DND-41 (cell line): ENCODE measurements around the gene SLC26A2.

Experiments
- ATAC-seq: fragments of 200-7000 bp; cut with Tn5 transposase; 3 replicates; pipeline ENCODE4 v1.9.1; 2021; ENCODE audit warnings: low read depth; ENCODE audit not compliant: insufficient read depth
- DNase-seq: peaks from one replicate; pipeline ENCODE4 v3.0.0-alpha.2; 2020
- H2AFZ ChIP-seq: 2 replicates; pipeline ENCODE4 v1.6.0; 2012; ENCODE audit warnings: low read depth, low read length
- H3K27ac ChIP-seq: 2 replicates; pipeline ENCODE4 v1.5.1; 2012; ENCODE audit warnings: low read length, inconsistent platforms
- H3K27me3 ChIP-seq: fragments of 200-600 bp; sonication (generic); 2 replicates; pipeline ENCODE4 v1.6.0; 2012; ENCODE audit warnings: low read length, mild to moderate bottlenecking, inconsistent platforms; ENCODE audit not compliant: insufficient read depth, poor library complexity
- H3K36me3 ChIP-seq: 2 replicates; pipeline ENCODE4 v1.5.1; 2012; ENCODE audit warnings: low read length, inconsistent platforms; ENCODE audit not compliant: insufficient read depth
- H3K4me1 ChIP-seq: 2 replicates; pipeline ENCODE4 v1.5.1; 2012; ENCODE audit warnings: mild to moderate bottlenecking, low read length; ENCODE audit not compliant: insufficient read depth
- H3K4me2 ChIP-seq: 2 replicates; pipeline ENCODE4 v1.6.0; 2012; ENCODE audit warnings: mild to moderate bottlenecking, moderate library complexity, low read length, inconsistent platforms; ENCODE audit not compliant: insufficient read depth
- H3K4me3 ChIP-seq, 2 experiments: fragments of 200-600 bp in 1 of 2; shearing (Covaris generic) in 1 of 2; 2 replicates each; pipeline ENCODE4 v1.5.1; 2012 to 2016; ENCODE audit warnings: inconsistent platforms in 2 of 2, low read length in 2 of 2, mild to moderate bottlenecking in 2 of 2, low read depth in 1 of 2, moderate library complexity in 1 of 2
- H3K79me2 ChIP-seq: 2 replicates; pipeline ENCODE4 v1.6.0; 2012; ENCODE audit warnings: low read length, inconsistent platforms; ENCODE audit not compliant: insufficient read depth
- H3K9ac ChIP-seq: 2 replicates; pipeline ENCODE4 v1.6.0; 2012; ENCODE audit warnings: low read depth, mild to moderate bottlenecking, inconsistent platforms, low read length, moderate library complexity
- H3K9me3 ChIP-seq: 2 replicates; pipeline ENCODE4 v1.5.1; 2012; ENCODE audit warnings: low read length, moderate library complexity, mild to moderate bottlenecking, inconsistent platforms; ENCODE audit not compliant: insufficient read depth, severe bottlenecking
- H4K20me1 ChIP-seq: 2 replicates; pipeline ENCODE4 v1.6.0; 2012; ENCODE audit warnings: low read length; ENCODE audit not compliant: insufficient read depth
- CTCF ChIP-seq: IDR thresholded peaks from 2 replicates; pipeline ENCODE4 v1.5.1; 2012; ENCODE audit warnings: borderline replicate concordance, low read length, moderate library complexity, mild to moderate bottlenecking; ENCODE audit not compliant: poor library complexity, severe bottlenecking; ENCODE audit errors: extremely low read depth
- EZH2 ChIP-seq: IDR thresholded peaks from 3 replicates; pipeline ENCODE4 v1.6.1; 2012; ENCODE audit warnings: borderline replicate concordance, low read depth, mild to moderate bottlenecking, moderate library complexity, low read length, inconsistent platforms; ENCODE audit not compliant: severe bottlenecking

The SLC26A2 gene

GRCh38 chr5:149913436-149914419 lies 46.8 kb upstream of the SLC26A2 start:
- no peak overlapping the region for H3K9ac ChIP-seq
- H3K27me3 ChIP-seq, result peaks cover 27% of the 10 kb centered on the region
- H3K9me3 ChIP-seq, result no peaks in the 10 kb centered on the region
- H3K79me2 ChIP-seq, result no peaks in the 10 kb centered on the region
- ATAC-seq (no peak), DNase-seq (no peak)
- H3K4me3 ChIP-seq, result no peak overlapping the region
- no peaks in the 10 kb centered on the region for H3K4me1 ChIP-seq
- no peaks in the 10 kb centered on the region for H3K36me3 ChIP-seq
- no peaks in the 10 kb centered on the region for H4K20me1 ChIP-seq
- no peak overlapping the region for H3K4me2 ChIP-seq
- no peak overlapping the region for H2AFZ ChIP-seq
- no peak overlapping the region for H3K27ac ChIP-seq
- TF ChIP-seq CTCF (no peak), EZH2 (no peak)

- TF ChIP-seq EZH2 (no peak), CTCF (no peak)
- Histone ChIP-seq H3K4me3 (no peak overlapping the region), H3K9ac (no peak overlapping the region), H3K36me3 (no peaks in the 10 kb centered on the region), H3K27me3 (peaks cover 22% of the 10 kb centered on the region), H3K79me2 (no peaks in the 10 kb centered on the region), H3K4me1 (no peaks in the 10 kb centered on the region), H3K27ac (no peak overlapping the region), H3K4me2 (no peak overlapping the region), H2AFZ (no peak overlapping the region), H4K20me1 (no peaks in the 10 kb centered on the region), H3K9me3 (no peaks in the 10 kb centered on the region)
- no peak for ATAC-seq
- no peak for DNase-seq
Observed at GRCh38 chr5:149915392-149916260, 44.9 kb upstream of the SLC26A2 start.

GRCh38 chr5:149916334-149917072 lies 44.1 kb upstream of the SLC26A2 start:
- ATAC-seq (no peak), DNase-seq (no peak)
- TF ChIP-seq CTCF (no peak), EZH2 (no peak)
- Histone ChIP-seq H2AFZ (no peak overlapping the region), H3K27me3 (peaks cover 22% of the 10 kb centered on the region), H3K4me1 (no peaks in the 10 kb centered on the region), H3K36me3 (no peaks in the 10 kb centered on the region), H3K4me3 (no peak overlapping the region), H3K9ac (no peak overlapping the region), H3K79me2 (no peaks in the 10 kb centered on the region), H3K27ac (no peak overlapping the region), H3K9me3 (no peaks in the 10 kb centered on the region), H4K20me1 (no peaks in the 10 kb centered on the region), H3K4me2 (no peak overlapping the region)
